Activated CD8-positive, alpha-beta memory T cell treated with anti-CD3 and anti-CD28 coated beads, Interleukin-2, amount 50 U/mL, for 48 hours (primary cell): ENCODE data around the gene SYNJ2.

ENCODE experiments used
- DNase-seq: peaks from one replicate; pipeline ENCODE4 v3.0.0-alpha.2; 2020

Gene SYNJ2

DNA sequence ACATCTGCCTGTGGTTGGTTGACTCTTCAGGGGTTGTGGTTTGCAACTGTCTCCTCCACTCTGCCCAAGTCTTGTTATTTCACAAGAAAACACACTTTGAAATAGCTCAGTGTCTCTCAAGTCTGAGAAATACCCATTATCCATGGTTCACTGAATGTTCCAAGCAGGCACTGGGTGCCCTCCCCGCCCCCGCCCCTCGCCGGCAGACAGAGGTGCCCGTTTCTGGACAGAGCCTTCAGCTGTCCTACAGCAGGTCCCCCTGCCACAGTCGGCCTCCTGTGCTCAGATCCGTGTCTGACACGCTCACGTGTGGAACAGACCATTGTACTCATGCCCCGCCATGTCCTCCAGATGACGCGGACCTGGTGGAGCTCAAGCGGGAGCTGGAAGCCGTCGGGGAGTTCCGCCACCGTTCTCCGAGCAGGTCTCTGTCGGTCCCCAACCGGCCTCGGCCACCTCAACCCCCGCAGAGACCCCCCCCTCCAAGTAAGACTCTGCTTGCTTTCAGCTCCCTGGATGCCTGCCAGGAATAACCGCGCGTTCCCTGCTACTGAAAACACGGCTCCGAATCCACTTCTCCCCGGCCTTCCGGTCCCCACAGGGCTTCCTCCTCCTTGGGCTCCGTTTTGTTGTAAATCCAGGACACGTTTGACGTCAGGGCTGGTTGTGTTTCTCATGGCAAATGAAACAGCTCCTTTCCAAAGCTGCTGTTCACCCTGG is 105.0 kb downstream of the SYNJ2 start:
- no peak for DNase-seq

GRCh38 chr6:158087224-158087867 is 105.7 kb downstream of the SYNJ2 start:
- no peak for DNase-seq

DNA sequence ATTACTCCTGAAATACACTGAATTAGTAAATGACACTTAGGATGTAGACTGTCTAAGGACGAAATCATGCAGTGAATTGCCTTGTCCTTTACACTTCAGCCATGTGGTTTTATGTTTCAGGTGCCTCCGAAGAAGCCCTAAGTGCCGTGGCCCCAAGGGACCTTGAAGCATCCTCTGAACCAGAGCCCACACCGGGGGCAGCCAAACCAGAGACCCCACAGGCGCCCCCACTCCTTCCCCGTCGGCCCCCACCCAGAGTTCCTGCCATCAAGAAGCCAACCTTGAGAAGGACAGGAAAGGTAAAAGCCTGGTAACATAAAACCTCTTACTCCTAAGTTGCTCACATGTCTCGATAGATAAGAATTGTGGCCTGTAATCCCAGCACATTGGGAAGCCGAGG is 111.1 kb downstream of the SYNJ2 start:
- DNase-seq: no peak

DNA sequence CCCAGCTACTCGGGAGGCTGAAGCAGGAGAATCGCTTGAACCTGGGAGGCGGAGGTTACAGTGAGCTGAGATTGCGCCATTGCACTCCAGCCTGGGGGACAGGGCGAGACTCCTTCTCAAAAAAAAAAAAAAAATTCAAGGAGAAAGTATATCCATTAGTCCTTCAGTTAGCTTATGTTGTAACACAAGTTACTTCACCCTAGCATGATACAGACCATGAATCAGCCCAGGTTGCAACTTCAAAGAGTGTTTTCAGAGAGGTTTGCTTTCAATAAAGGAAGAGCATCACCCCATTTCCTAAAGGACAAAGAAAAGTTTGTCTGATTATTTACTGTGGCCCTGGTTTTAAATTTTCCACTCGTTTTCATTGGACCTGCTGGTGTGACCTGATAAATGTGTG is 113.4 kb downstream of the SYNJ2 start:
- no peak for DNase-seq

- DNase-seq: no peak
Measured at GRCh38 chr6:158095671-158096070, 114.0 kb downstream of the SYNJ2 start.

DNA sequence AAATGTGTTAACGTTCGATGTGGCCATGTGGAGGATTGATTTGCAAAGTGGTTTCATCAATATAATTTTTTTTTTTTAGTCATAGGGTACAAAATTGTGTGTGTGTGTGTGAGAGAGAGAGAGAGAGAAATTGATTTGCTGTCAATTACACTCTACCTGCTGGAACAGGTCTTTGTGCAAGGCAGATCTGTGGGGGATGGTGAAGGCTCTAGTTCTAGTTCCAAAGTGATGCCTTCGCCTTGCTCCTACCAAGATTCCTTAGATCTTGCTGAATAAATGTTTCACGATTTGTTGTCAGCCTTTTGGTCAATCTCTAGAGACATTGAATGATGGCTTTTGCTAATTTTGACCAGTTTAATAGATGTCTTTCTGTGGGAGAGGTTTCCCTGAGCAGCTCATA is 121.6 kb downstream of the SYNJ2 start:
- DNase-seq: no peak

DNA sequence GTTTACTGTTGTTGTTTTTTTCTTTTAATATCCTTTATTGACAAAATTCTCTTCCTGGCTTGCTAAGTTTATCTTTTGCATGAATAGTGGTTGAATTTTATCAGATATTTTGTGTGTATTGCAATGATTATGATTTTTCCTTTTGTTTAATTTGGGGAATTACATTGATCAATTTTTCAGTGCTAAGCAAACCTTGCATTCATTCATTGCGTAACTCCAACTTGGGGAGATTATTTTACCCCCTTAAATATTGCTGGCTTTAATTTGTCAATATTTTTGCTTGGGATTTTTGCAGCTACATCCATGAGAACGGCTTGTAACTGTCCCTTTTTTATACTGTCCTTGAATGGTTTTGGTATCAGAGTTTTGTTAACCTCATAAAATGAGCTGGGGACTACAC is 123.0 kb downstream of the SYNJ2 start:
- no peak for DNase-seq

DNA sequence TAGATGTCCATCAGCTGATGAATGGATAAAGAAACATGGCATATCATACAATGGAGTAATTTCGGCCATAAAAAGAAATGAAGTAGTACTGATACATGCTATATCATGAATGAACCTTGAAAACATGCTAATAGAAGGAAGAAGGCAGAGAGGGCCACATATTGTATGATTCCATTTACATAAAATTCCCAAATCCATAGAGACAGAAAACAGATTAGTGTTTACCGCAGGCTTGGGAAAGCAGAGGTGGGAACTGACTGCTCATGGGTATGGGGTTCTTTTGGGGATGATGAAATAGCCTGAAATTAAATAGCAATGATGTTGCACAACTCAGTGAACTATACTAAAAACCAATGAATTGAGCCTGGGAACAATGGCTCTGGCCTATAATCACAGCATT is 128.1 kb downstream of the SYNJ2 start:
- no peak for DNase-seq

- no peak for DNase-seq
Measured at GRCh38 chr6:158110986-158111385, 129.3 kb downstream of the SYNJ2 start.

DNA sequence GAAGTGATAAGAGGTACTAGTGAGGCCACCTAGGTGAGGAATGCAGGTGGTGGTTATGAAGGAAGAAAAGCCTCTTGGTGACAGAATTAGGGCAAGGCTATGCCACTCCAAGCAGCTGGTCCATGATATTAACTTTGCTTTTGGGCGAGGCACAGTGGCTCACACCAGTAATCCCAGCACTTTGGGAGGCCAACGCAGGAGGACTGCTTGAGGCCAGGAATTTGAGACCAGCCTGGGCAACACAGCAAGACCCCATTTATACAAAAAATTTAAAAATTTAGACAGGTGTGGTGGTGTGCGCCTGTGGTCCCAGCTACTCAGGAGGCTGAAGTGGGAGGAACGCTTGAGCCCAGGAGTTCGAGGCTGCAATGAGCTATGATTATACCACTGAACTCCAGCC is 130.3 kb downstream of the SYNJ2 start:
- no peak for DNase-seq

- DNase-seq: no peak
Measured at GRCh38 chr6:158113802-158114201, 132.1 kb downstream of the SYNJ2 start.

GRCh38 chr6:158115102-158115501 is 133.4 kb downstream of the SYNJ2 start:
- no peak for DNase-seq

DNA sequence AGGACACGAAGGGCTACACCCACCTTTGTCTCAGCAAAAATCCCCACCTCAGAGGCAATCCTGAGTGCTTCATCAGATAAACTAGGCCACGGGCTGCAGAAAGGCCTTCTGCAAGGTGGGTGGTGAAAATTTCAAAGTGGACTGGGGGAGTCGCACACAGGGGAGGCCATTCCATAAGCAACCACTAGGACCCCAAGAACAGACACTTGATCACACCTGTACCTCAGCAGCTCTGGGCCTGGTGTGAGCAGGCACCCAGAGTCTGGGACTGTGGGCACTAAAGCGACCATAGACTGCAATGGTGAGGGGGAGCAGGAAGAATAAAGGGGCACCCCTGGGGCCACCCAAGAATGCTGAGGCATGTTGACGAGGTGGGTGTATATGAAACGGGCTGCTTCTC is 133.8 kb downstream of the SYNJ2 start:
- no peak for DNase-seq

DNA sequence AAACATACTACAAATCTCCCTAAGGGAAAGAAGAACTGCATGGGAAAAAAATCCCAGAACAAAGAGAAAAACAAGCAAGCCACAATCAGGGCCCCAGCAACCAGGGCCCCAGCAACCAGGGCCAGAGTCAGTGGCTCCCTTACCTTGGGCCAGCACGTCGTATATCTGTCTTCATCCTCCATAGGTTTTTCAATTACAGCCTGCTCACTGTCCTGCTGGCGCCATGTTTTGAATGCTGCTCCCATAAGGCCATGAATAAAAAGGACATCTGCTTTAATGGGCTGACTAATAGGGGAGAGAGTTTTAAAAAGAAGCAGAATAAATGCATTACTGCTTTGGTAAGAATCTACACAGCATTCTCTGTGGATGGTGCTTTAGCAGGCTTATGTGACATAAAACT is 137.2 kb downstream of the SYNJ2 start:
- no peak for DNase-seq

- DNase-seq: no peak
Measured at GRCh38 chr6:158121335-158121734, 139.7 kb downstream of the SYNJ2 start.

DNA sequence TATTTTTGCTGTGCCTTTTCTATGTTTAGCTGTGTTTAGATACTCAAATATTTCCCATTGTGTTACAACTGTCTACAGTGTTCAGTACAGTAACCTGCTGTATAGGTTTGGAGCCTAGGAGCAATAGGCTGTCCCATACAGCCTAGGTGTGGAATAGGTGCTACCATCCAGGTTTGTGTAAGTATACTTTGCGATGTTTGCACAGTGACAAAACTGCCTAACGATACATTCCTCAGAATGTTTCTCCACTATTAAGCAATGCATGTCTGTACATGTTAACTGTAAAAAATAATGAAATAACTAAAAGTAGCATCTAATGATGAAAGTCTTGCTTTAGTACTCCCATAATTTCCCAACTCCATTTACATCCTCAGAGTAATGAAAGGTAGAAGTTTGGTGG is 140.4 kb downstream of the SYNJ2 start:
- no peak for DNase-seq

GRCh38 chr6:158124288-158124687 is 142.6 kb downstream of the SYNJ2 start:
- DNase-seq: no peak

GRCh38 chr6:158125271-158125670 is 143.6 kb downstream of the SYNJ2 start:
- DNase-seq: no peak

- no peak for DNase-seq
Measured at GRCh38 chr6:158131926-158132325, 150.3 kb downstream of the SYNJ2 start.

GRCh38 chr6:158142789-158143188 is 161.1 kb downstream of the SYNJ2 start:
- no peak for DNase-seq

DNA sequence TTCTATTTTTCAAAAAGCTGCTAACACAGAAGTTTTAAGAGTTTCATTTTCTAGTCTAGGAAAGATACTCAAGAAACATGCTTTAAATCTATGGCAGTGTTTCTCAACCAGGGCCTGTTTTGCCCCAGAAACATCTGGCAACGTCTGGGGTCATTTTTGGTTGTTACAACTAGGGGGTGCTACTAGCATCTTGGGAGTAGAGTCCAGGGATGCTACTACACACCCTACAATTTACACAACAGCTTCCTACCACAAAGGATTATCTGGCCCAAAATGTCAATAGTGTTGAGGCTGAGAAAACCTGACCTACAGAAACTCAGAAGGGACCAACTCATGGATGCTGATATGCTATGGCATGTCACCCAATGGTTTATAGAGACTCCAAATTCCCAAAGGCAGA is 162.0 kb downstream of the SYNJ2 start:
- DNase-seq: no peak
